ENCODE data around the gene RPLP1.

Gene RPLP1

DNA sequence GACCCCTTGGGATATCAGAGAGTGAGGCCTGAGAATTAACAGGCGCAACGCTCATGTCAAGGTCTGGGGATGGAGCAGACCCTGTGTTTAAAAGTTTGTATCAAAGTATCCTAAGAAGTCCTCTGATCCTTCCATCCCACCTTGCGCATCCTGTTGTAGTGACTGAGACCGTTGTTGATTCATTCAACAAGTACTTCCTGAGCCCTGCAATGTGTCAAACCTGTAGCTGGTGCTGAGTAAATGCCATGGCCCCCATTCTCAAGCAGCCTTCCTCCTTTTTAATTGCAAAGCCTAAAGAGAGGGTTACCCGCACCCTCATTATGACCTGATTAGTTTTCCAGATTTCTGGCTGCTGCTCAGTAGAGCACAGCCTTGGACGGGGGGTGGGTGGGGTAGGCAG, 46.4 kb downstream of the RPLP1 start:
- DNase-seq, result no peak

DNA sequence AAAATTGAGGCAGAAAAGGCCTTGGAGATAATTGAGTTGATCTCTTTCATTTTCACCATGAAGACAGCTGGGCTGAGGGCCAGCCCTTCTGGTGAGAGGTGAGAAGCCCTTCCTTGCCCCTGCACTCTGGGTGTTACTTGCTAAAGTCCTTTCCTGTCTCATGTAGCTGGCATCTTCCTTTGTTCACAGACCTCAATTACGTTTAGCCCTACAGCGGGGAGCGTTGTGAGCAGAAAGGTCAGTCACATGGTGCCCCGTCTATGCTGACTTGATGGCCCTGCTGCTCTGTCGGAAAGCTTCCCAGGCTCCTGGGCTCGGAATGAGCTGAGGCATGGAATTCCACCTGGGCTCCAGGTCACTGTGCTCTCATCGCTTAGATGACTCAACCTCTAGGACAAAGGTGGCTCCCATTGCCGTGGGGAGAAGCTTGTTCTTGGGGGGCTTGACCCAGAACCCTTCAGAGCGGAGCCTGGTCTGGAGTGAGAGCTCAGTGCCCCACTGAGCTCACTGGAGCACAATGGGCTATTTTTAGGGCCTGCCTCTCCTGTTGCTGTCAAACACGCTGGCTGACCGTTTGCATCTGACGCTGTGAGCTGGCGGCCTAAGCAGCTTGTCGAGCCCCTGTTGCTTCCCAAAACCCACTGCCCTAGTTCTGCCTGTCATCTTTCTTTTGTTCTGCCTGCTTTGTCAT, 47.0 kb downstream of the RPLP1 start:
- no peak for DNase-seq

GRCh38 chr15:69500339-69500738, 47.7 kb downstream of the RPLP1 start:
- DNase-seq, result no peak

DNA sequence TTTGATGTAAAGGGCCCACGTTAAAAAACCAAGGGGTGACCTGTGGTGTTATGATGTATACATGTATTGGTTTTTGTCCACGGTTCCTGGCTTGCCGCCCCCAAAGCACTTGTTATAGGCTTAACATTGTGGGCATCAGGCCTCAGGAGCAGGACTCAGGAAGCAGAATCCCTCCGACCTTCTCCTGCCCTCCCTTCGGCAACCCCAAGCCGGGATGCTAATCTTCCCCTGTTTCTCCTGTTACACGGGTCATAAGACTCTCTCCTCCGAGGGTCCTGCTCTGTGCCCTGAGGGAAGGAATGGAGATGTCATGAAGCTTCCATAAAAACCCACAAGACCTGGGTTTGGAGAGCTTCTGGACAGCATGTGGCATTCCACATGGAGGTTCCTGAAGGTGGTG, 48.8 kb downstream of the RPLP1 start:
- no peak for DNase-seq

DNA sequence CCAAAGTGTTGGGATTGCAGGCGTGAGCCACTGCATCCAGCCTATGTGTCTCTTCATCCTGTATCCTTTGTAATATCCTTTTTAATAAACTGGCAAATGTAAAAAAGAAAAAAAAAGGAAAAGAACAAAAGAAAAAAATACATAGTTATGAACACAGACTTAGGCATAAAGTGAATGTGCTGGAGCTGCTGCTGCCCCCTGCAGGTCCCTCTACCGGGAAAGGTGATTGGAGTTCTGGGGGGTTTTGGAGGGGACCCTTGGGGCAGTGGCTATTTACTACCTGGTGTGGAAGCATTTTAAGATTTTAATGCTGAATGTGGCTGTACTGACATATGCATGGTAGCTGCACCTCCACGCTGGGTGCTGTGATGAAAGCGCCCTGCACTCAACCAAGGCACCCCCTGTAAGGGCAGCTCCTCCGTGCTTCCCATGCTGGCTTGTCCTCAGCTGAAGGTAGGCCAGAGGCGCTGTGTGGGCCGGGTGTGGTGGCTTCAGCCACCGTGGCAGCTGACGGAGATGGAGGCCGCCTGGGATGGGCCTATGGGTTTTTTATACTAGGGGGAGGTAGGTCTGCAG, 49.9 kb downstream of the RPLP1 start:
- no peak for DNase-seq

GRCh38 chr15:69504352-69505040, 51.9 kb downstream of the RPLP1 start:
- DNase-seq, result no peak

All from central memory CD4-positive, alpha-beta T cell (primary cell).